HG03064 (cell line): ENCODE measurements around the gene DAPK1.
"Not testable (repeated sequence)": the region's sequence is repeated elsewhere in the genome, so short reads cannot be mapped to it uniquely, and the experiment has no call there.

Experiments
- ATAC-seq: cut with Tn5 transposase; IDR thresholded peaks from one replicate; pipeline ENCODE4 v1.9.1; 2021; ENCODE audit warnings: low read depth; ENCODE audit not compliant: unreplicated experiment

Gene DAPK1

DNA sequence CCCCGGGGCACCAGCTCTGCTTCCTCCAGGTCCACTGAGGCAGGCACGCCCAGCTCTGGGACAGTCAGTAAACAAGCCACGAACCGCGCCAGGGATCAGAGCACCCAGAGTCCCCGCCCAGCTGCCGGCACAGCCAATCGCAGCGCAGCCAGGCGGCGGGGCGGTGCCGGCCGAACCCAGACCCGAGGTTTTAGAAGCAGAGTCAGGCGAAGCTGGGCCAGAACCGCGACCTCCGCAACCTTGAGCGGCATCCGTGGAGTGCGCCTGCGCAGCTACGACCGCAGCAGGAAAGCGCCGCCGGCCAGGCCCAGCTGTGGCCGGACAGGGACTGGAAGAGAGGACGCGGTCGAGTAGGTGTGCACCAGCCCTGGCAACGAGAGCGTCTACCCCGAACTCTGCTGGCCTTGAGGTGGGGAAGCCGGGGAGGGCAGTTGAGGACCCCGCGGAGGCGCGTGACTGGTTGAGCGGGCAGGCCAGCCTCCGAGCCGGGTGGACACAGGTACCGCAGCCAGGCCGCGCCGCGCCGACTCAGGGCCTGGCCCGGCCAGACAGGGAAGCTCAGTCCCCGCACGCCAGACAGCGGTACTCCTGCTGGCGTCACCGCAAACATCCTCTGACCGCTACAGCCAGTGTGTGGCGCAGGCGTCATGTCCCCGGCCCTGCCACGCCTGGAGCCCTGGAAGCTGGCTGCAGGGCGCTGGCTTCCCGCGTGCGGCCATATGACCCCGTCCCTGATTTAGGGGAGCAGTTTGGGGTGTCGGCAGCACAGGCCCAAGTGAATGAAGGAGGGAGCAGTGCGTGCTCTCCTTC lies 228.4 kb downstream of the DAPK1 start, which contains the start of gene CTSL:
CTSL (plus strand) TSS at position 220 of the 810 bp plus-strand sequence. CDS start 1,485 bp downstream, outside the sequence.
- no peak for ATAC-seq

DNA sequence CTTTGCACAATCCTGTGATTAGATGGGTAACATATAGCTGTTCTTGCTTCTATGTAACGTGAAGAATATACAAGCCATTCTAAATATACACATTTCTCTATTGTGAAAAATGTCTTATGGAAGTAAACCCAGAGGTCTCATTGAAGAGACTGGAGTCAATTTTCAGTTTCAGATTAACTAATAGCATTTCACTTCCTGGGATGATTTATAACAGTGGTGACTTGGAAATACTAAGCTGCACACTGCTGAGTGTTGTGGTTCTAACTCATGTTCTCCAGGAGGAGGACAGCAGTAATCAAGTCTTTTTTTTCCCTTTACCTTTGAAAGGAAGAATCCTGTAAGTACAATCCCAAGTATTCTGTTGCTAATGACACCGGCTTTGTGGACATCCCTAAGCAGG lies 231.6 kb downstream of the DAPK1 start:
- ATAC-seq, result no peak

DNA sequence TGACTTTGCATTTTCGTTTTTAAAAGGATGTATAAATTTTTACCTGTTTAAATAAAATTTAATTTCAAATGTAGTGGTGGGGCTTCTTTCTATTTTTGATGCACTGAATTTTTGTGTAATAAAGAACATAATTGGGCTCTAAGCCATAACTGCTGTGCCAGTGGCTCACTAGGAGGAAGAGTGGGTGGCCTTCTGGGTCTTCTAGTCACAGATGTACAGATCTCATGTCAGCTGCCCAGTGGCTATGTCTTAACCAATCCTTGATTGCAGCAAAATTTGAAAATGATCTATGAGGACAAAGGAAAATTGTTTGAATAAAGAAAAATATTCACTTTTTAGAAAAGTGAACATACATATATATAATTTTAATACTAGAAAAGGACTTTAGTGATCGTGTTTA lies 233.7 kb downstream of the DAPK1 start:
- no peak for ATAC-seq

DNA sequence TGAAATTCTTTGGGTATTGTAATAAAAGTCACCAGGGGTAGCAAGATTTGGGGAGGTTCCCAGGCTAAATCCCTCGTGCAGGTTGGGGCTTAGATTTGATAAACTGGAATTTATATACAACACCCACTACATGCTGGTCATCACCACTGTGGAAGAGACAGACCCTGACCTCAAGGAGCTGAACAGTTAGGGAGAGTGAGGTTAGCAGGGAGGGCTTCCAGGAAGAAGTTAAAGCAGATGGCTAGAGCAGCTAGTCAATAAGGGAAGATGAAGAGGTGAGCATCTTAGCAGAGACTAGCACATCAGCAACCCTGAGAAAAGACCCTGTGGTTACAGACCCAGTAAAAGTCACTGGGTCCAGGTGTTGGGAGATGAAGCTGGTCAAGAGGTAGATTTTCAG lies 234.7 kb downstream of the DAPK1 start:
- ATAC-seq, result no peak

DNA sequence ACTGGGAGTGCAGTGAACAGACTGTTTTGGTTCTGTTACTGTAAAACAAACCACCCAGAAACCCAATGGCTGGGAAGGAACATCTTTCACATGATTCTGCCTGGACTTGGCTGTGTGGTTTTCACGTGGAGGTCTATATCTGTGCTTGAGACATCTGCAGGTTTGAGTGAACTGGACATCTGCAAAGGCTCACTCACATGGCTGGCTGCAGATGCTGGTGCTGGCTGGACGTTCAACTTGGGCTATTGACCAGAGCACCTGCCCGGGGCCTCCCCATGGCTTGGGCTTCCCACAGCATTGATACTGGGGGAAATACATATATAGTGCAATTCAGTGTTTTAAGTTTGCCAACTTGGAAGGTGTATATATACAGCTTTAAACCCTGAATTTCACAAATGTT lies 235.1 kb downstream of the DAPK1 start:
- ATAC-seq, result no peak

DNA sequence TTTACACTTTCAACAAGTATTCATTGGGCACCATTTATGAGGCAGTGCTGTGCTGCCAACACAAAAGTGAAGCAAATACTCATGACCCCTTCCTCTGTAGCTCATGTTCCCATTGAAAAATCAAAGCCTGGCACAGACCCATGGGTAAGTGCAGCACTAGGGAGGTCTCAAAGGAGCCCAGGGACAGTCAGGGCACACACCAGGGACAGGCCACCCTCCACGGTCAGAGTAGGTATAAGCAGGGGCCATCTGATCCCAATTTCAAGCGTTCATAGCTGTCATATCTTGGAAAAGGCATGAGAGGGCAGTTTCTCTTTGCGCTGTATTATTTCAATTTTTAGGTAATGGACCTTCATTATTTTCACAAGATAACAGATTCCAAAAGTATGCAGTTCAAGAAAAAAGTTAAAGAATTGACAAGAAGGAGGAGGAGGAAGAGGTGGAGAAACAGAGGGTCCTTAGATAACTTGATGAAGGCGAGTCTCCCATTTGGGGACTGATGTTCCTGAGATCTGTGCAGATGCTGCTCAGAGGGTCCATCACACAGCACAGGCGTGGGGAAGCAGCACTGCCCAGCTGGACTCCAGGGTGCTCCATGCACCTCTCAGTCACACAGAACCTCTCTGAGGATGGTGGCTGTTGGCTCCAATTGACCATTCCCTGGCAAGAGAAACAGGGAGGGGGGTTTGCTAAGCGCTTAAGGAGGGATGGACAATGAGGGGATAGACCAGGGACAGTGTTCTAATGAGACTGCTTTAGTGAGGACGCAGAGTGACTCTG lies 235.8 kb downstream of the DAPK1 start:
- ATAC-seq, result no peak

DNA sequence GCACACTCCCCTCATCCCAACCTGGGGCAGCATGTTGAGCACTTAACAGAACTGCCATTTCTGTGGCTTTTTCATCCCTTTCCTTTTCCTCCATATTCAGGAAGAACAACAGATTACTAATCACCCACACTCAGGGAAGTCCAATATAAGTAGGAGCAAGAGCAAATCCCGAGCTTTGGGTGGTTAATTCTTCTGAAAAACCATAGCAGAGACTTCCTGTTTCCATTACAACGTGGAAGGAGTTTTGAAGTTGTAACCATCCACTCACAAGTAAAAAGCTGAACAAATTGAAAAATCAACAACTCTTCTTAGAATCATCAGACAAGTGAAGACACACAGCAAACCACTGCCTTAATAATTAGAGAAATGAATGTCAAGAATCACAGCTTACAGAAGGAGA lies 236.4 kb downstream of the DAPK1 start:
- no peak for ATAC-seq

DNA sequence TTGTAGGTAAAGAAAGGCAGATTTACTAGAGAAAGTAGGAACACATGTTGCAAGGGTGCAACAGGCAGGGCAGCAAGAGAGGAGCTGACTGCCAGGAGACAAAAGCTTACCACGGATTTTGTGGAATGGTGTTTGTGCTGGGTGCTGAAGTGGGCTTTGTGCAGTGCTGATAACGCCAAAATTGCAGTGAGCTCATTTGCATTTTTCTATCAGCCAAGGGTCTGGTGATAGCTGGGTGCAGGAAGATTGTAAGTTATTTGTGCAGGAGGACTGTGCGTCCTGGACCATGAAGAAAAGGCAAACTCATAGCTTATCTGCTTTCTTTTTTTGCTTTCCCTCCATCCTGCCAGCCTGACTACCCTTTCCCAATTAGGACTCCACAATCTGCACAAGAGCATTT lies 241.9 kb downstream of the DAPK1 start:
- no peak for ATAC-seq

DNA sequence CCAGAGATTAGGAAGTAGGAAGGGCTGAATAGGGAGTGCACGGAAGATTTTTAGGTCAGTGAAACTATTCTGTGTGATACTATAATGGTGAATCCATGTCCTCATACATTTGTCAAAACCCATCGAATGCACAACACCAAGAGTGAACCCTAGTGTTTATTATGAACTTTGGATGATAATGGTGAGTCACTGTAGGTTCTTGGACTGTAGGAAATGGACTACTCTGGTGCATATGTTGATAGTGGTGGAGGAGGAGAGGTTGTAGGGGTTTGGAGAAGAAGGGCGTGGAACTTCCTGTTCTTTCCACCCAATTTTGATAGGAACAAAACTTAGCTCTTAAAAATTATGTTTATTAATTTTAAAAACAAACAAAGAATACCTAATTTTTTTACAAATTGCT lies 242.5 kb downstream of the DAPK1 start:
- ATAC-seq, result no peak

DNA sequence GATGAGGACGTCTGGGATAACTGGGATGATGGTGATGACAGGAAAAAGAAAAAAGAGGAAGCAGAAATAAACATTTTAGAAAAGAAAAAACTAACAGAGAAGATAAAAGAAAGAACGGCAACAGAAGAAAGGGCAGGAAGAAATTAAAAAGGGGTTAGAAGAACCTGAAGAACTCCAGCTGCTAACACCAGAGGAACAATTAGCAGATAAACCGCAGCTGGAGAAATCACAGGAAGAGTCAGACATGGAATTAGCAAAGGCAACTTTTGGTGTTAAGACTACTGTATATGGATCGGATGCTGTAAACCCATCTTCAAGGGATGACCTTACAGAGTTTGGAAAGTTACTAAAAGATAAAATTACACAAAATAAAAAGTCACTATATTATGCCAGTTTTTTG lies 243.7 kb downstream of the DAPK1 start:
- no peak for ATAC-seq

DNA sequence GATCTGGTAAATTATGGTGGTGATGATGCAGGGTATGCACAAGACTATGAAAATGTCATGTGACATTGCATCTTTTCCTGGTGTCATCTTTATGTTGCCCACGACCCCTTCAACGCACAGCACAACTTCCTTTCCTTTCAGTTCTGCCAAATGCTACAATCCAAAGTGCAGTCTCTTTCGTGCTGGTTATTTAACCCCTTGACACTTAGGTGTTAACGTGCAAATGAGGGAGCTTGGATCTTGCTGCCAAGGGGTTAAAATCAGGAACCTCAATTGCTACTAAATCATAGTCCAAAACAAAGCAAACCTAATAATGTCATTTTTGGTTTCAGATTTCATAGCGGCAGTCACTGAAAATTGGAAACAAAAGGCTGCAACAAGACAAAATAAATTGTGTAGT lies 244.2 kb downstream of the DAPK1 start:
- no peak for ATAC-seq

DNA sequence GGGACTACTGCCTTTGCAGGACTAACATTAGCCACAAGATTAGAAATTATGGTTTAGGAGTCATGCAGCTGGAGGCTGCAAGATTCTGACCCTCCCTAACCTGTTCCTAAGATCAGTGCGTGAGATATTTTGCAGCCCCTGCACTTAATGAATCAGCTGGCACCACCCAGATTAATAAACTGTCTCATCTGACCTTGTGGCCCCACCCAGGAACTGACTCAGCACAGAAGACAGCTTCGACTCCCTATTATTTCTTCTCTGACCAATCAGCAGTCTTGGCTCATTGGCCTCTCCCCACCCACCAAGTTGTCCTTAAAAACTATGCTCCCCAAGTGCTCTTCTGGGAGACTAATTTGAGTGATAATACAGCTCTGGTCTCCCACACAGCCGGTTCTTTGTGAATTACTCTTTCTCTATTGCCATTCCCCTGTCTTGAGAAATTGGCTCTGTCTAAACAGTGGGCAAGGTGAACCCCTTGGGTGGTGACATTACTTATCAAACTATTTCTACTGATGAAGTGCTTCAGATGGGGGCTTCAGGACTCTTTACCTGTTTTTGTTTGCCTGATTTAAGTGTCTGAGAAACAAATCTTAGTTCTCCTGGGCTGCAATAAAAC lies 245.3 kb downstream of the DAPK1 start:
- ATAC-seq, result no peak

DNA sequence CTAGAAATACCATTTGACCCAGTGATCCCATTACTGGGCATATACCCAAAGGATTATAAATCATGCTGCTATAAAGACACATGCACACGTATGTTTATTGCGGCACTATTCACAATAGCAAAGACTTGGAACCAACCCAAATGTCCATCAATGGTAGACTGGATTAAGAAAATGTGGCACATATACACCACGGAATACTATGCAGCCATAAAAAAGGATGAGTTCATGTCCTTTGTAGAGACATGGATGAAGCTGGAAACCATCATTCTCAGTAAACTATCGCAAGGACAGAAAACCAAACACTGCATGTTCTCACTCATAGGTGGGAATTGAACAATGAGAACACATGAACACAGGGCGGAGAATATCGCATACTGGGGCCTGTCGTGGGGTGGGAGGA lies 246.6 kb downstream of the DAPK1 start:
- not testable (repeated sequence) for ATAC-seq

DNA sequence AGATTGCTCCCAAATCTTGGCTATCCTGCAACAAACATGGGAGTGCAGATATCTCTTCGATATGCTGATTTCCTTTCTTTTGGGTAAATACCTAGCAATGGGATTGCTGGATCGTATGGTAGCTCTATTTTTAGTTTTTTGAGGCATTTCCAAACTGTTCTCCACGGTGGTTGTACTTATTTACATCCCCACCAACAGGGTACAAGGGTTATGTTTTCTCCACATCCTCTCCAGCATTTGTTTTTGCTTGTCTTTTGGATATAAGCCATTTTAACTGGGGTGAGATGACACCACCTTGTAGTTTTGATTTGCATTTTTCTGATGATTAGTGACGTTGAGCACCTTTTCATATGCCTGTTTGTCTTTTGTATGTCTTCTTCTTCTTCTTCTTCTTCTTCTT lies 248.5 kb downstream of the DAPK1 start:
- no peak for ATAC-seq

DNA sequence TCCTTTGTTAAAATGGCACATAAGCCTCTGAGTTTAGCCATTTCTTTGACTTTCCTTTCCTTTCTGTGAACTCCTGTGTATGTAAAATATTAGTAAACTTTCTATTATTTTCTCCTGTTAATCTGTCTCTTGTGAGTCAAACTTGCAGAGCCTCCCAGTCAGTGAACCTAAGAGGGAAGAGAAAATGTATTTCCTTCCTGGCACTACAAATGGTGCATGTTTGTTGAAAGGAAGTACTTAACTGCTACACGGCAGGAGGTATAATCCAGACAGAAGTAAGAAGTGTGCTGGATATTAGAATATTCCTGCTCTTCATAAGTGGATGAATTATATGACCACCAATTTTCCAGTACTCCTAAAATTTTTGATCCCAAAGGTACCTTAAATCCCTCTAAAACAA lies 251.2 kb downstream of the DAPK1 start:
- ATAC-seq, result no peak

DNA sequence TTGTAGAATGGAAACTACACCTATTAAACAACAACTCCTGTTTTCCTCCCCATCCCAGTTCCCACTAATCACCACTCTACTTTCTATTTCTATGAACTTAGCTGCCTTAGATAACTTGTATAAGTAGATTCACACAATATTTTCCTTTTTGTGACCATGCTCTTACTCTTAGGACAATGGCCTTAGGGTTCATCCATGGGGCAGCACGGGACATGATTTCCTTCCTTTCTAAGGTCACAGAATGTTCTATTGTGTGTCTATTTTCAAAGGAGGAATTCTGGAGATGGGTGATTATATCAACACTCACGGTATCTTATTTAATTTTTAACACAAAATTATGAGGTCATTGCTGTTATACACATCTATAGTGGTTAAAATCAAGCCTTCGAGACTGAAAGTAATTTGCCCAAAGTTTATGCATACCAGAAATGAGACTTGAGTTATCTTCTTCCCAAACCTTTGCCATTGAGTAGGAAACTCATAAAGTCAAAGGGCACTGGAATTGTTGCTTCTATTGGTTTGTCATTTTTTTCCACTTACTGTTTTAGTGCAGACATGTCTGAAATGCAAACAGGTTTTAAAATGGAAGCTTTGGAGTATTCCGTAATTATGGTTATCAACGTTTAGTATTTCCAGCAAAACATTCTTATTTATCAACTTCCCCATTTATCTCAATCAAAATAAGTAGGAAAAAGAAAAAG lies 251.8 kb downstream of the DAPK1 start:
- no peak for ATAC-seq

DNA sequence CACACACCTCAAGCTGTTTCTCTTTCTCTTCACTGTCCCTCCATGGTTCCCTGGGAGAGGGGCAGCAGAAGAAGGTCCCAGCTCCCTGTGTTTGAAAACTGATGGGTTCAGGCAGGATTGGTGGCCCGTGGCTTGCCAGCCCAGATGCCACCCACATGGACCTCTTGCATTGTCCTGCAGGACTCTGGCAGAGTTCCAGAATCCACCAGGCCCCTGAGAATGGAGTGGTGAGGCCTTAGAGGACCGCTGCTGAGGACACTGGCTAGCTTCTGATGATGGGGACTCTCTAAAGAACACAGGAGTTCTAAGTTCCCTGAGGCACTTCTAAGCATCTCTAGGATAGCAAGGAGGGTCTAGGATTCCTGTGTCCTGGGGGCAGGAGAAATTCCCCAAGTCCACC lies 253.1 kb downstream of the DAPK1 start:
- ATAC-seq, result no peak

DNA sequence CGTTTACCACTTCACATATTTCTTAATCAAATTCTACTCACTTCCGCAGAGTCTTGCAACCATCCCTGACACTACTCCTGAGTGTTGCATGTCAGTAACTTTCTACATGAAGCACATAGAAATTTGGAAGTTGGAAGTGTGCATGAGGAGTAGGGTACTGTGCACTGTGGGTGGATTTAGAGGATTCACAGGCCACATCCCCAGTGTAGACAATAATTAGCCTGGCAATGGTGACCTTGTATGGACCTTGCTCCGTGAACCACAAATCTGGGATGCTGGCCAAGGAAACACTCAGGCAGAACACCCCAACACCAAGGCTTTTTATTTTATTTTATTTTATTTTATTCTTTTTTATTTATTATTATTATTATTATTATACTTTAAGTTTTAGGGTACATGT lies 253.8 kb downstream of the DAPK1 start:
- ATAC-seq, result no peak

DNA sequence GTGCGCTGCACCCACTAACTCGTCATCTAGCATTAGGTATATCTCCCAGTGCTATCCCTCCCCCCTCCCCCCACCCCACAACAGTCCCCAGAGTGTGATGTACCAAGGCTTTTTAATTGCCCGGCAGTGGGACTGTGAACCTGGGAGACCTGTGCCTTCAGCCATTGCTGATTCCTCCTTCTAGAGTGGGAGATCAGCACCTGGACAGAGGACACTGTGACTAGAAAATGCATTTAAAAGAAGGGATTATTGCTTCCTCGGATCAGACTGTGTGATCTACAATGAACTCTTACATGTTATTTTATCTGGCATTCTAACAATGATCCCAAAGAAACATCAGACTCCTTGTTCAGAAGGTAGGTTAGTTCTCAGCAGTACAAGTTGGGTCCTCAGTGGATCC lies 254.2 kb downstream of the DAPK1 start:
- no peak for ATAC-seq

DNA sequence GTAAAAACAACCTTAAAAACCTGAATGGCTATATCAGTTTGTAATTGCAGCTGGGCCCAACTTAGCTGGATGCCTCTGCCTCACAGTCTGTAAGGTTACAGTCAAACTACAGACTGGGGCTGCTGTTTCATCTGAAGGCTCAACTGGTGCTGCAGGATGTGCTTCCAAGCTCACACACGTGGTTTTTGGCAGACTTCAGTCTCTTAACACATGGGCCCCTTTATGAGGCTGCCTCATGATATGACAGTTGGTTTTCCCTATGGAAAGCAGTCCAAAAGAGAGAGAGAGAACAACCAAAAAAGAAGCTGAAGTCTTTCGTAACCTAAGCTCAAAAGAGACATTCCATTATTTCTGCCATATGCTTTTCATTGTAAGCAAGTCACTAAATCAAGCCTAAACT lies 255.6 kb downstream of the DAPK1 start:
- no peak for ATAC-seq
